Testis (tissue), 2 donors: ENCODE measurements around the gene SFXN1.

Experiments
- POLR2A ChIP-seq: fragments of 450-650 bp; IDR thresholded peaks from one replicate; pipeline ENCODE4 v1.6.1; 2017; ENCODE audit warnings: antibody characterized with exemption, mild to moderate bottlenecking, moderate library complexity
- TF ChIP-seq, protein P1 (sequence below), 3 experiments: fragments of 450-650 bp in 2 of 3; fragments of 200-600 bp in 1 of 3; sonication (generic) in 1 of 3; IDR thresholded peaks; one replicate each; pipeline ENCODE4 v1.5.1; 2016 to 2019; ENCODE audit warnings: antibody characterized with exemption in 3 of 3, mild to moderate bottlenecking in 2 of 3, moderate library complexity in 1 of 3

DNA sequence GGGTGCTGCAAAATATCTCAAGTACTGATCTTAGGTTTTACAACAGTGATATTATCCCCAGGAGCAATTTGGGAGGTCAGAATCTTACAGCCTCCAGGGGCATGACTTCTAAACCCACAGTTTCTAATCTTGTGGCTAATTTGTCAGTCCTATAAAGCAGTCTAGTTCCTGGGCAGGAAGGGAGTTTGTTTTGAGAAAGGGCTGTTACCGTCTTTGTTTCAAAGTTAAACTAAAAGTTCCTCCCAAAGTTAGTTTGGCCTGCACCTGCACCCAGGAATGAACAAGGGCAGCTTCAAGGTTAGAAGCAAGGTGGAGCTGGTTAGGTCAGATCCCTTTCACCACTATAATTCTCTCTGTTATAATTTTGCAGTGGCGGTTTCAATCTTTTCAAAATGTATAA is 81.7 kb downstream of the SFXN1 start:
- TF ChIP-seq, protein P1, sequence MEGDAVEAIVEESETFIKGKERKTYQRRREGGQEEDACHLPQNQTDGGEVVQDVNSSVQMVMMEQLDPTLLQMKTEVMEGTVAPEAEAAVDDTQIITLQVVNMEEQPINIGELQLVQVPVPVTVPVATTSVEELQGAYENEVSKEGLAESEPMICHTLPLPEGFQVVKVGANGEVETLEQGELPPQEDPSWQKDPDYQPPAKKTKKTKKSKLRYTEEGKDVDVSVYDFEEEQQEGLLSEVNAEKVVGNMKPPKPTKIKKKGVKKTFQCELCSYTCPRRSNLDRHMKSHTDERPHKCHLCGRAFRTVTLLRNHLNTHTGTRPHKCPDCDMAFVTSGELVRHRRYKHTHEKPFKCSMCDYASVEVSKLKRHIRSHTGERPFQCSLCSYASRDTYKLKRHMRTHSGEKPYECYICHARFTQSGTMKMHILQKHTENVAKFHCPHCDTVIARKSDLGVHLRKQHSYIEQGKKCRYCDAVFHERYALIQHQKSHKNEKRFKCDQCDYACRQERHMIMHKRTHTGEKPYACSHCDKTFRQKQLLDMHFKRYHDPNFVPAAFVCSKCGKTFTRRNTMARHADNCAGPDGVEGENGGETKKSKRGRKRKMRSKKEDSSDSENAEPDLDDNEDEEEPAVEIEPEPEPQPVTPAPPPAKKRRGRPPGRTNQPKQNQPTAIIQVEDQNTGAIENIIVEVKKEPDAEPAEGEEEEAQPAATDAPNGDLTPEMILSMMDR (IDR thresholded peaks at IDR 0.05): no peak
- TF ChIP-seq POLR2A: no peak
